HG03571 (cell line): ENCODE results near the gene ARHGEF25.
"Not testable (repeated sequence)": the region's sequence is repeated elsewhere in the genome, so short reads cannot be mapped to it uniquely, and the experiment has no call there.

Source experiments
- ATAC-seq: cut with Tn5 transposase; IDR thresholded peaks from one replicate; pipeline ENCODE4 v1.9.1; 2021; ENCODE audit not compliant: unreplicated experiment

Gene ARHGEF25

GRCh38 chr12:57584690-57585089, 26.5 kb upstream of the ARHGEF25 start:
- ATAC-seq: no peak

- no peak for ATAC-seq
Measured at GRCh38 chr12:57585156-57585555, 26.1 kb upstream of the ARHGEF25 start.

GRCh38 chr12:57586128-57586527, 25.1 kb upstream of the ARHGEF25 start:
- ATAC-seq: no peak

- no peak for ATAC-seq
Measured at GRCh38 chr12:57586832-57587429, 24.3 kb upstream of the ARHGEF25 start.

GRCh38 chr12:57588951-57589610, 22.2 kb upstream of the ARHGEF25 start:
- not testable (repeated sequence) for ATAC-seq

- no peak for ATAC-seq
Measured at GRCh38 chr12:57590479-57590863, 20.8 kb upstream of the ARHGEF25 start.

- ATAC-seq: peak; percentile 96
Measured at GRCh38 chr12:57590864-57591781, 20.1 kb upstream of the ARHGEF25 start, which contains the start of gene PIP4K2C. Gene PIP4K2C (plus strand): TSS chr12:57591192. CDS start chr12:57591290, 98 bp downstream.

GRCh38 chr12:57591782-57592325, 19.4 kb upstream of the ARHGEF25 start:
- ATAC-seq: no peak

- no peak for ATAC-seq
Measured at GRCh38 chr12:57592551-57593165, 18.6 kb upstream of the ARHGEF25 start.

- ATAC-seq: no peak
Measured at GRCh38 chr12:57593187-57593586, 18.0 kb upstream of the ARHGEF25 start.

GRCh38 chr12:57600395-57600794, 10.8 kb upstream of the ARHGEF25 start:
- no peak for ATAC-seq

- no peak for ATAC-seq
Measured at GRCh38 chr12:57602544-57602943, 8.7 kb upstream of the ARHGEF25 start.

GRCh38 chr12:57603324-57603723, 7.9 kb upstream of the ARHGEF25 start:
- ATAC-seq: no peak

GRCh38 chr12:57603815-57604453, 7.3 kb upstream of the ARHGEF25 start:
- no peak for ATAC-seq

- ATAC-seq: no peak
Measured at GRCh38 chr12:57604454-57604991, 6.7 kb upstream of the ARHGEF25 start, which contains the start of gene DTX3. Gene DTX3 (plus strand): TSS chr12:57604824. CDS start chr12:57606518, 1,694 bp downstream.

- no peak for ATAC-seq
Measured at GRCh38 chr12:57604992-57605810, 6.0 kb upstream of the ARHGEF25 start.

- no peak for ATAC-seq
Measured at GRCh38 chr12:57605811-57606311, 5.4 kb upstream of the ARHGEF25 start.

GRCh38 chr12:57606399-57606798, 4.8 kb upstream of the ARHGEF25 start:
- ATAC-seq: no peak

- ATAC-seq: no peak
Measured at GRCh38 chr12:57606821-57607220, 4.4 kb upstream of the ARHGEF25 start.
